ENCODE results near the gene FAM162B.

- TF ChIP-seq, protein P1, sequence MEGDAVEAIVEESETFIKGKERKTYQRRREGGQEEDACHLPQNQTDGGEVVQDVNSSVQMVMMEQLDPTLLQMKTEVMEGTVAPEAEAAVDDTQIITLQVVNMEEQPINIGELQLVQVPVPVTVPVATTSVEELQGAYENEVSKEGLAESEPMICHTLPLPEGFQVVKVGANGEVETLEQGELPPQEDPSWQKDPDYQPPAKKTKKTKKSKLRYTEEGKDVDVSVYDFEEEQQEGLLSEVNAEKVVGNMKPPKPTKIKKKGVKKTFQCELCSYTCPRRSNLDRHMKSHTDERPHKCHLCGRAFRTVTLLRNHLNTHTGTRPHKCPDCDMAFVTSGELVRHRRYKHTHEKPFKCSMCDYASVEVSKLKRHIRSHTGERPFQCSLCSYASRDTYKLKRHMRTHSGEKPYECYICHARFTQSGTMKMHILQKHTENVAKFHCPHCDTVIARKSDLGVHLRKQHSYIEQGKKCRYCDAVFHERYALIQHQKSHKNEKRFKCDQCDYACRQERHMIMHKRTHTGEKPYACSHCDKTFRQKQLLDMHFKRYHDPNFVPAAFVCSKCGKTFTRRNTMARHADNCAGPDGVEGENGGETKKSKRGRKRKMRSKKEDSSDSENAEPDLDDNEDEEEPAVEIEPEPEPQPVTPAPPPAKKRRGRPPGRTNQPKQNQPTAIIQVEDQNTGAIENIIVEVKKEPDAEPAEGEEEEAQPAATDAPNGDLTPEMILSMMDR (conservative IDR thresholded peaks at IDR 0.05) = no peak
- TF ChIP-seq ZFX (IDR thresholded peaks at IDR 0.05) = no peak
Observed at GRCh38 chr6:116714761-116715160, 50.8 kb downstream of the FAM162B start.

Measured in C4-2B (cell line).